ENCODE data around the gene TRIM9.
"Not testable (repeated sequence)": the region's sequence is repeated elsewhere in the genome, so short reads cannot be mapped to it uniquely, and the experiment has no call there.

The TRIM9 gene

GRCh38 chr14:50955373-50956043, 139.4 kb downstream of the TRIM9 start:
- peak; percentile 93 for DNase-seq

GRCh38 chr14:50954811-50955372, 140.0 kb downstream of the TRIM9 start:
- DNase-seq, result peak; percentile 58

GRCh38 chr14:50953502-50953901, 141.4 kb downstream of the TRIM9 start:
- DNase-seq, result no peak

- no peak for DNase-seq
Measured at GRCh38 chr14:50951032-50951431, 143.9 kb downstream of the TRIM9 start.

GRCh38 chr14:50948205-50948604, 146.7 kb downstream of the TRIM9 start:
- no peak for DNase-seq

- peak; percentile 9 for DNase-seq
Measured at GRCh38 chr14:50947446-50947845, 147.5 kb downstream of the TRIM9 start.

GRCh38 chr14:50946234-50946935, 148.5 kb downstream of the TRIM9 start:
- no peak for DNase-seq

GRCh38 chr14:50944647-50945413, 150.1 kb downstream of the TRIM9 start:
- DNase-seq, result peak; percentile 18

- DNase-seq, result peak; percentile 61
Measured at GRCh38 chr14:50943943-50944646, 150.8 kb downstream of the TRIM9 start, which contains the start of gene PYGL. TSS of gene PYGL (minus strand) at chr14:50944483. CDS start at chr14:50944403, 80 bp downstream.

GRCh38 chr14:50943261-50943942, 151.5 kb downstream of the TRIM9 start:
- DNase-seq, result no peak

- not testable (repeated sequence) for DNase-seq
Measured at GRCh38 chr14:50941638-50942037, 153.3 kb downstream of the TRIM9 start.

GRCh38 chr14:50941151-50941550, 153.8 kb downstream of the TRIM9 start:
- peak; percentile 74 for DNase-seq

- DNase-seq, result no peak
Measured at GRCh38 chr14:50937800-50938199, 157.1 kb downstream of the TRIM9 start.

GRCh38 chr14:50937325-50937724, 157.6 kb downstream of the TRIM9 start:
- DNase-seq, result peak; percentile 68

GRCh38 chr14:50936882-50937281, 158.0 kb downstream of the TRIM9 start:
- DNase-seq, result no peak

- no peak for DNase-seq
Measured at GRCh38 chr14:50936016-50936340, 158.9 kb downstream of the TRIM9 start.

- no peak for DNase-seq
Measured at GRCh38 chr14:50935126-50936015, 159.5 kb downstream of the TRIM9 start.

GRCh38 chr14:50932592-50933495, 162.1 kb downstream of the TRIM9 start:
- DNase-seq, result peak; percentile 9

GRCh38 chr14:50932156-50932555, 162.7 kb downstream of the TRIM9 start:
- no peak for DNase-seq

- no peak for DNase-seq
Measured at GRCh38 chr14:50931559-50931958, 163.3 kb downstream of the TRIM9 start.

Measured in fibroblast of skin of right quadriceps (primary cell).